Measurements from ENCODE around the gene CTSC.
A peak's percentile ranks its signal among the peaks of the same experiment; 100 is the strongest.

The CTSC gene

DNA sequence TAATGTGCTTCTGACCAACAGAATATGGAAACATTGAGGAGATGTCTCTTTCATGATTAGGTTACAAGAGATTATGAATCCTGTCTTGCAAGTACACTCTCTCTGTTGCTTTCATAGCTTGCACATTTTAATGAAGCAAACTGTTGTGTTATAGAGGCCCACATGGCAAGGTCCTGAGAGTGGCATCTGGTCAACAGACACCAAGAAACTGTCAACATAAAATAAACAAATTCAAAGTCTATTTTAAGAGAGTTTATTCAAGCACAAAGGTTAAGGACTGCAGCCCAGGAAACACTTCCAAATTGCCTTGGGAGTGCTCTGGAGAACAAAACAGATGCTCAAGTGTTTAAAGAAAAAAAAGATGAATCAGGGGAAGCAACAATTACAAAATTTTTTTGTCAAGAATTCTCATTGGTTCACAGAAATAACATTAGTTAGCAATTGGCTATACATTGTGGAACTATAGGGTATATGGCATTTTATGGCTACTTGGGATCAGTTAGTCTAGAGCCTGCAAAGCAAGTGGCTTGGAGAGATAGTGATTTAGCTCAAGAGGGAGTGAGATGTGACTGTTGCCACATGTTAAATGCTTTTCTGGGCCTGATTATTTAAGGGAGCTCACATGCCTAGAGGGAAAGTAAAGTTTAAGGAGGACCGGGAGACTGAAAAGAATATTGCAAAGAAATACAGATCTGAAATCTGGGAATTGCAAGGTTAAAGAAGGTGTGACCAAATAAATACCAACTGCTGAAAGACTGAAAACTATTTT is 54.6 kb downstream of the CTSC start:
- DNase-seq (ENCODE audit: low read depth) = no peak

DNA sequence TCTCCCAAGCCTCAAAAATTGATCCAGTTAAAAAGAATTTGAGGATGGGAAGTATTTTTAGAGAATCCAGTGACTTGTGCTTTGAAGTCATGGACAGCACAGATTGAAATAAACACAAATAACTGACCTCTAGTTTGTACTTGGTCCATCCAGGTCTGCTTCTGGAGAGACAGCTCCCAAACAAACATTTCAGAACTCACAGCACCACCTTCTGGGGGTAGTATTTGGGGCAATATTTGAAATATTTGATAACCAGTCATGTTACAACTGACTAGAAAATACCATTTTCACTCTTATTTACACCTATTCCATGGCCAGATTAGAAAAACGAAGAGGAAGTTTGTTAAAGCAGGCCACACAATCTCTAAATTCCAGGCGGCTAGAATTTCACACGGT is 56.2 kb downstream of the CTSC start:
- DNase-seq (ENCODE audit: low read depth) = no peak

DNA sequence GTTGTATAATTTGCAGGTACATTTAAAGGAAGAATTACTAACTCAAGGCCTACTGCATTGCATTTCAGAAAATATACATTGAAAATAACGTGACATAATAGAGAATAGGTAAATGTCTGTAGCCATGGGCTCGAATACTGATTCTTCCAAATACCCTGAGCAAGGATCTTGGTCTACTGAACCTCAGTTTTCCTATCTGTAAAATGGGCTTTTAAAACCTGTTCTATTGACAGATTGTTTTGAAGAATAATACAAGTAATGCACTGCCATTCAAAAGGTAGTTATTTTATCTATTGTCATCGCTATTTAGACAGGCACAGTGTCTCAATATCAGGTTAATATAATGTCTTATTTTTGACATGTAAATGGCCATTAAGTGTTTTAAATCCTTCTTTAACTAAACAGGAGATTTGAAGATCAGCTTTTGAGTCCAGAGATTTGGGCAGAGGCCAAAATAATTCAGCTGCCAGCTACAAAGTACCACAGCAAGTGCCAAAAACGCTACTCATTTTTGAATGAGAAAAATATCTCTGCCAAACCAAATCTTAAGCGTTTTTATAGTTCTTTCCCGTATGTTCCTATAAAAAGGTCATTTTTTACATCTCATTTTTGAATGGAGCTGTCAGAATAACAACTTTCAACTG is 56.7 kb downstream of the CTSC start:
- DNase-seq (ENCODE audit: low read depth) = peak; percentile 46

- DNase-seq (ENCODE audit: low read depth) = no peak
Measured at GRCh38 chr11:88277349-88277915, 60.1 kb downstream of the CTSC start.

DNA sequence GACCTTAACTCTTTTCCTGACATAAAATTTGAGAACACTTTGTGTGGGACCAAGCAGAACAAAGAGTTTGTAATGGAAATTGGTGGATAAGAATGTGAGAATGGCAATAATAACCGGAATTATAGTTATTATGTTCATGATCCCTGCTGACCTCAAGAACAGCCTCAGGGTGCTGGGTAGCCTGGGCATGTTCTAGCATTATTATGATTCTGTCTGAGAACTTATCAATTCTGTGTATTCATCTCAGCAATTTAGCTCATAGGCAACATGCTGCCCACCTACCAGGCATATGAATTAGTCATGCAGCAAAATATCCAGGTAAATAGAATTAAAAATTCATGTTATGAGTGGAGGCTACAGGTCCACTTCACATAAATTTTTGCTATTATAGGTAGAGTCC is 61.9 kb downstream of the CTSC start:
- no peak for DNase-seq (ENCODE audit: low read depth)

DNA sequence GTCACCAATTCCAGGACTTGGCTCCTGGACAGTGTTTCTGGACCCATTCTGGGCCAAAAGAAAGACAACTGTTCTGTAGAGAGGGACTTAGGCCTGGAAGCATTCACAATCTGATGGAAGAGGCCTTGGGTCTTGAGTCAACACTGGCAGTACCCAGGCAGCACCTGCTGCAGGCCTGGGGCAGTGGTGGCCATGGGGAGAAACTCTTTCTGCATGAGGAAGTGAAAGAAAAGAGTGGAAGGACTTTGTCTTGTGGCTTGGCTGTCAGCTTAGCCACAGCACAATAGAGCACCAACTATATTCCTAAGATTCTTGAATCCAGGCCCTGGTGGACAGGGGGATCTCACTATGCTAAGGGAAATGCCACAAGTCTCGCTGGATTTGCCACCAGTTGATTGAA is 70.6 kb downstream of the CTSC start:
- DNase-seq (ENCODE audit: low read depth) = no peak

GRCh38 chr11:88266157-88266556 is 71.4 kb downstream of the CTSC start:
- no peak for DNase-seq (ENCODE audit: low read depth)

DNA sequence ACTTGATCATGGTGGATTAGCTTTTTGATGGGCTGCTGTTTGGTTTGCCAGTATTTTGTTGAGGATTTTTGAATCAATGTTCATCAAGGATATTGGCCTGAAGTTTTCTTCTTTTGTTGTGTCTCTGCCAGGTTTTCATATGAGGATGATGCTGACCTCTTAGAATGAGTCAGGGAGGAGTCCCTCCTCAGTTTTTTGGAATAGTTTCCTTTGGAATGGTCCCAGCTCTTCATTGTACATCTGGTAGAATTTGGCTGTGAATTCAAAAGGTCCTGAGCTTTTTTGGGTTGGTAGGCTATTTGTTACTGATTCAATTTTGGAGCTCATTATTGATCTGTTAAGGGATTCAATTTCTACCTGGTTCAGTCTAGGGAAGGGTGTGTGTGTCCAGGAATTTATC is 78.1 kb downstream of the CTSC start:
- DNase-seq (ENCODE audit: low read depth) = no peak

DNA sequence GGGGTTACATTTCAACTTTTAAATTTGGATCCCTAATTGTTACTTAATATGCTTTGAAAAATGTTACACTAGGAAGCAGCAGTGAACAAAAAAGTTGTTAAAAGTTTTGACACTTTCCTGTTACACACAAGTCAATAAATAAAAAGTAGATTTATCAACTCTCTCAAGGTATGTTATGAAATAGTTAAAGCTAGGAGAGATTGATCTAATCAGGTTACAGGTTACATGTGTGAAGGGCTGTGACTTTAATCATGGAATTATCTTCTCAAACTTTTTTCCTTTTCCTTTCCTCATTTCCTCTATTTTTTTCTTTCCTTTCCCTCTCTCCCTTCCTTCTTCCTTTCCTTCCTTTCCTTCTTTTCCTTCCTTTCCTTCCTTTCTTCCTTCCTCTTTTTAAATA is 85.3 kb downstream of the CTSC start:
- no peak for DNase-seq (ENCODE audit: low read depth)

DNA sequence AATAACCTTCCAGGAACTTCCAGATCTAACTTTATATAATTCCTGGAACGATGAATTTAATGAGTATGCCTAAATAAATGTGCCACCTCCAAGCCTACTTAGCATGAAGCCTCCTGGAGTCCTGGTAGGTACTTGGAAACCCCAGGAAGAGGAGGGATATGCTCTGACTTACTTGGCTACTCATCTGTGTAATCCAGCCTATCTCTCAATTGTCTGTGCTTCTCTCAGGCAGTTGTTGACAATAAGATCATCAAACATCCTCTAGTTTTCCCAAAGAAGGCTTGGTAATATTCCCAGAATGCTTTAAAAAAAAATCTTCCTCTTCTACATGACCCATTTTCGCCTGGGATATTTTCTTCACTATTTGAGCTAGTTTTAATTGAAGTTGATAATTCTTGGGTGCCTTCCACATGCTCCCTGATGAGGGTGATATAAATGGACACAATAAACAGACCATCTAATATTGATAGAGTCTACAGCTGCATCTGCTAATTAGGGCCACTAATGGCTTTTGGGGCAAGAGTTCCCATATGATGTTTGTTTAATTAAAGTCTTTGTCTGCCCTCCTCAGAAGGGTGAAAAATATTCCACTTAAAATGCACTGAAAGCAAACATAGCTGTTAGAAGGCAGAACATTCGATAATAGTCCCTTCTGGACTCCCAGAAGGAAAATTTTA is 86.8 kb downstream of the CTSC start:
- DNase-seq (ENCODE audit: low read depth) = no peak

- no peak for DNase-seq (ENCODE audit: low read depth)
Measured at GRCh38 chr11:88249706-88250105, 87.8 kb downstream of the CTSC start.

DNA sequence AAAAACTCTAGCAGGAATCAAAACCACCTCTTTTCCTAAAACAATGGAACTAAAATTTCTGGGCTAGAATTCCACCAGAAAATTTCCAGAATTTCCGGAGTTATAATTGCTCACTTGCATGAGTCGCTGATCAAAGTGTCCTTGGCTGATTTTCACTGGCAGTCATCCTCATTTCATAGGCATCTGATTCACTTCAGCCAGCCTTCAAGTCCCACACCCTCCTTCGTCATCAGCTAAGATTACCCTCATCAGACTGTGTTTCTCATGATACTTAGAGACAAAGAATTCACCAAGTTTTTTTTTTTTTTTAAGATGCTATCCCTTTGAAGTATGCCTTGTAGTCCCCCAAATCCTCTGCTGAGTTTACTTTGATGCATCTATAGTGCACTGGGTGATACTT is 90.8 kb downstream of the CTSC start:
- DNase-seq (ENCODE audit: low read depth) = peak; percentile 87

DNA sequence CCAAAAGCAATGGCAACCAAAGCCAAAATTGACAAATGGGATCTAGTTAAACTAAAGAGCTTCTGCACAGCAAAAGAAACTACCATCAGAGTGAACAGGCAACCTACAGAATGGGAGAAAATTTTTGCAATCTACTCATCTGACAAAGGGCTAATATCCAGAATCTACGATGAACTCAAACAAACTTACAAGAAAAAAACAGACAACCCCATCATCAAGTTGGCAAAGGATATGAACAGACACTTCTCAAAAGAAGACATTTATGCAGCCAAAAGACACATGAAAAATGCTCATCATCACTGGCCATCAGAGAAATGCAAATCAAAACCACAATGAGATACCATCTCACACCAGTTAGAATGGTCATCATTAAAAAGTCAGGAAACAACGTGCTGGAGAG is 92.0 kb downstream of the CTSC start:
- peak; percentile 12 for DNase-seq (ENCODE audit: low read depth)
